Astrocyte (in vitro differentiated cells and primary cell): ENCODE data around the gene PPM1N. TPM values are rescaled to one million over a fixed set of nuclear protein-coding genes. Genes with fewer than 3 reads are reported as not detected.

Experiments
- DNase-seq: peaks from one replicate; pipeline ENCODE4 v3.0.0-alpha.2; 2010; ENCODE audit warnings: low read depth
- FAIRE-seq: peaks from 2 replicates; lab custom pipeline; 2011; peaks lifted over from hg19 to GRCh38; lab: Jason Lieb, UNC
- H2AFZ ChIP-seq: 2 replicates; pipeline ENCODE4 v1.6.0; 2012; ENCODE audit warnings: low read depth, low read length, inconsistent platforms
- H3K27ac ChIP-seq: 2 replicates; pipeline ENCODE4 v1.5.1; 2011; ENCODE audit warnings: low read depth, low read length, inconsistent platforms
- H3K27me3 ChIP-seq: 2 replicates; pipeline ENCODE4 v1.6.0; 2011; ENCODE audit warnings: low read length, inconsistent platforms; ENCODE audit not compliant: insufficient read depth
- H3K36me3 ChIP-seq: 2 replicates; pipeline ENCODE4 v1.5.1; 2011; ENCODE audit warnings: low read length, inconsistent platforms; ENCODE audit not compliant: insufficient read depth
- H3K4me1 ChIP-seq: 2 replicates; pipeline ENCODE4 v1.5.1; 2011; ENCODE audit warnings: low read length, inconsistent platforms; ENCODE audit not compliant: insufficient read depth
- H3K4me2 ChIP-seq: 2 replicates; pipeline ENCODE4 v1.6.0; 2012; ENCODE audit warnings: low read length, inconsistent platforms
- H3K4me3 ChIP-seq: 2 replicates; pipeline ENCODE4 v1.5.1; 2011; ENCODE audit warnings: low read depth, mild to moderate bottlenecking, low read length, inconsistent platforms; ENCODE audit not compliant: insufficient read depth
- H3K79me2 ChIP-seq: 2 replicates; pipeline ENCODE4 v1.6.0; 2012; ENCODE audit warnings: mild to moderate bottlenecking, low read length, inconsistent platforms; ENCODE audit not compliant: insufficient read depth
- H3K9ac ChIP-seq: 2 replicates; pipeline ENCODE4 v1.6.0; 2012; ENCODE audit warnings: mild to moderate bottlenecking, low read length, inconsistent platforms
- H3K9me3 ChIP-seq: 2 replicates; pipeline ENCODE4 v1.5.1; 2012; ENCODE audit warnings: low read depth, mild to moderate bottlenecking, low read length, inconsistent platforms; ENCODE audit not compliant: insufficient read depth
- H4K20me1 ChIP-seq: 2 replicates; pipeline ENCODE4 v1.6.0; 2012; ENCODE audit warnings: low read length, inconsistent platforms; ENCODE audit not compliant: insufficient read depth
- H3K27ac Mint-ChIP-seq: one replicate; pipeline ENCODE4 v1.8.0; 2021; ENCODE audit warnings: mild to moderate bottlenecking, mixed read lengths; ENCODE audit not compliant: unreplicated experiment
- H3K27me3 Mint-ChIP-seq: one replicate; pipeline ENCODE4 v1.8.0; 2021; ENCODE audit warnings: low read depth, mixed read lengths; ENCODE audit not compliant: unreplicated experiment
- H3K36me3 Mint-ChIP-seq: one replicate; pipeline ENCODE4 v1.8.0; 2021; ENCODE audit warnings: low read depth, mixed read lengths; ENCODE audit not compliant: unreplicated experiment
- H3K4me1 Mint-ChIP-seq: one replicate; pipeline ENCODE4 v1.8.0; 2021; ENCODE audit warnings: low read depth, mixed read lengths; ENCODE audit not compliant: unreplicated experiment
- H3K4me3 Mint-ChIP-seq: one replicate; pipeline ENCODE4 v1.8.0; 2021; ENCODE audit warnings: mild to moderate bottlenecking, moderate library complexity, mixed read lengths; ENCODE audit not compliant: unreplicated experiment
- H3K9me3 Mint-ChIP-seq: one replicate; pipeline ENCODE4 v1.8.0; 2021; ENCODE audit warnings: mild to moderate bottlenecking, mixed read lengths; ENCODE audit not compliant: unreplicated experiment
- EZH2 ChIP-seq: IDR thresholded peaks from 2 replicates; pipeline ENCODE4 v1.6.1; 2012; ENCODE audit warnings: mild to moderate bottlenecking, low read length, inconsistent platforms; ENCODE audit not compliant: insufficient read depth
- total RNA-seq: library from RNA; stranded (reverse); gene quantifications from 2 replicates; pipeline ENCODE4 v1.2.1, GENCODE V29; 2021
- TF ChIP-seq, protein P1 (sequence below): IDR thresholded peaks from 2 replicates; pipeline ENCODE4 v1.5.1; 2011; ENCODE audit warnings: low read depth, mild to moderate bottlenecking, inconsistent platforms, low read length, moderate library complexity; ENCODE audit not compliant: insufficient read depth

The PPM1N gene
- total RNA-seq, 1 donor from 2014 or later = 1.3 TPM

DNA sequence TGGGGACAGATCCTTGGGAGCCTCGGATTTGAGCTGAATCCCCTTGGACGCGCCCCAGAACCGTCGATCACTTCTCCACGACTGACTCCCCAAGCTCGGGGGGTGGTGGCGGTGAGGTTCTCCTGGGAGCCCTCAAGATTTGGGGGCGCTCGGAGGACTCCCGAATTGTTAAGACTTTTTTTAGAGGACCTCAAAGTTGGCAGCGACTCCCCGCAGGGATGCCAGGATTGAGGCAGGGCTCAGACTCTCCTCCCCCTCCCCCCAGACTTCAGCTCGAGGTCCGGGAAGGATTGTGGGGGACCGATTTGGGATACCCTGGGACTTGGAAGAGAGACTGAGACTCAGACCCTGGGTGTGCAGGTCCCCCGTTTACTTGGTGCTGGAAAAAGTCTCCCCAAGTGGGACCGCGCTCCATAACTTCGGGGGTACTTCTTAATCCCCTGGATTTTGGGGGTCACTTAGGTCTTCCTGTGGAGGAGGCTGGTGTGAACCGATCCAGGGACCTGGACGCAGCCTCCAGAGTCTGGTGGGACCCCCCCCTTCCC is 9.7 kb downstream of the PPM1N start:
- Histone ChIP-seq H3K4me2 (peak overlapping the region; percentile 100), H3K27ac (peak overlapping the region; percentile 87), H3K9ac (peak overlapping the region; percentile 92), H3K27me3 (no peaks in the 10 kb centered on the region), H3K9me3 (no peaks in the 10 kb centered on the region), H3K4me1 (peaks cover 23% of the 10 kb centered on the region), H3K4me3 (peak overlapping the region; percentile 99), H3K79me2 (peaks cover 60% of the 10 kb centered on the region), H4K20me1 (peaks cover 38% of the 10 kb centered on the region), H3K36me3 (peaks cover 9% of the 10 kb centered on the region), H2AFZ (no peak overlapping the region)
- Mint-ChIP-seq H3K4me3 (peak overlapping the region; percentile 98), H3K27ac (peak overlapping the region; percentile 80), H3K9me3 (no peaks in the 10 kb centered on the region), H3K27me3 (no peaks in the 10 kb centered on the region), H3K36me3 (peaks cover 7% of the 10 kb centered on the region), H3K4me1 (peaks cover 9% of the 10 kb centered on the region)
- TF ChIP-seq, protein P1, sequence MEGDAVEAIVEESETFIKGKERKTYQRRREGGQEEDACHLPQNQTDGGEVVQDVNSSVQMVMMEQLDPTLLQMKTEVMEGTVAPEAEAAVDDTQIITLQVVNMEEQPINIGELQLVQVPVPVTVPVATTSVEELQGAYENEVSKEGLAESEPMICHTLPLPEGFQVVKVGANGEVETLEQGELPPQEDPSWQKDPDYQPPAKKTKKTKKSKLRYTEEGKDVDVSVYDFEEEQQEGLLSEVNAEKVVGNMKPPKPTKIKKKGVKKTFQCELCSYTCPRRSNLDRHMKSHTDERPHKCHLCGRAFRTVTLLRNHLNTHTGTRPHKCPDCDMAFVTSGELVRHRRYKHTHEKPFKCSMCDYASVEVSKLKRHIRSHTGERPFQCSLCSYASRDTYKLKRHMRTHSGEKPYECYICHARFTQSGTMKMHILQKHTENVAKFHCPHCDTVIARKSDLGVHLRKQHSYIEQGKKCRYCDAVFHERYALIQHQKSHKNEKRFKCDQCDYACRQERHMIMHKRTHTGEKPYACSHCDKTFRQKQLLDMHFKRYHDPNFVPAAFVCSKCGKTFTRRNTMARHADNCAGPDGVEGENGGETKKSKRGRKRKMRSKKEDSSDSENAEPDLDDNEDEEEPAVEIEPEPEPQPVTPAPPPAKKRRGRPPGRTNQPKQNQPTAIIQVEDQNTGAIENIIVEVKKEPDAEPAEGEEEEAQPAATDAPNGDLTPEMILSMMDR = no peak
- no peak for TF ChIP-seq EZH2
- no peak for DNase-seq
- FAIRE-seq = no peak

DNA sequence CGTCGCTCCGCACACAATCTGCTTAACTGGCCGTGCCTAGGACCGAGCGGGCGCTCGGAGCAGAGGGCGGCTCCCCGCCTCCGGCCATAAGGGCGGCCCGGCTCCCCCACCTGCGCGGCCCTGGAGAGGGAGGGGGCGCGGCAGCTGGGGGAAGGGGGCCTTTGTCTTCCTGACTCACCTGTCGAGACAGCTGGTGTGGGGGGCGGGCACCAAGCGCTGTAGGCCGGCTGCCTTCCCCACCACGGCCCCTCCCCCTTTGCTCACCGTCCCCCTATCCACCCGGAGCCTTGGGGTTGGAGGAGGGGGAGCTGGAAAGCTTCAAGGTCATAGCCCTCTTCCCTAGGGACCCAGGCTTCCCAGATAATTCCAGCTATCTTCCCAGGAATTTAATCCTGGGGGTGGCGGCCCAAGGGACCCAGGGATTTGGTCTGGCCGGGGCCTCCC is 10.2 kb downstream of the PPM1N start:
- peaks cover 65% of the 10 kb centered on the region for H3K79me2 ChIP-seq
- Mint-ChIP-seq H3K4me1 (peaks cover 10% of the 10 kb centered on the region), H3K27ac (peak overlapping the region; percentile 80), H3K4me3 (peak overlapping the region; percentile 98), H3K9me3 (no peaks in the 10 kb centered on the region), H3K36me3 (peaks cover 8% of the 10 kb centered on the region), H3K27me3 (no peaks in the 10 kb centered on the region)
- DNase-seq (no peak), FAIRE-seq (no peak)
- H3K4me2 ChIP-seq = peak overlapping the region; percentile 100
- H3K27ac ChIP-seq = peak overlapping the region; percentile 87
- H4K20me1 ChIP-seq = peaks cover 43% of the 10 kb centered on the region
- H3K9me3 ChIP-seq = no peaks in the 10 kb centered on the region
- H2AFZ ChIP-seq = no peak overlapping the region
- H3K4me3 ChIP-seq = peak overlapping the region; percentile 99
- no peaks in the 10 kb centered on the region for H3K27me3 ChIP-seq
- peak overlapping the region; percentile 92 for H3K9ac ChIP-seq
- TF ChIP-seq, protein P1 = no peak
- TF ChIP-seq EZH2 = no peak
- H3K4me1 ChIP-seq = peaks cover 23% of the 10 kb centered on the region
- H3K36me3 ChIP-seq = peaks cover 11% of the 10 kb centered on the region
